GM10266 (cell line): ENCODE results near the gene GOLGA6L26.
"Not testable (repeated sequence)": the region's sequence is repeated elsewhere in the genome, so short reads cannot be mapped to it uniquely, and the experiment has no call there.

Experiments
- DNase-seq: peaks from one replicate; pipeline ENCODE4 v3.0.0; 2012; ENCODE audit errors: extremely low spot score

Gene GOLGA6L26

GRCh38 chr15:23303246-23303645, 30.8 kb downstream of the GOLGA6L26 start:
- DNase-seq: not testable (repeated sequence)
